H1 (cell line): ENCODE data around the gene DGKZ. TPM values are rescaled to one million over a fixed set of nuclear protein-coding genes. Genes with fewer than 3 reads are reported as not detected.
A peak's percentile ranks its signal among the peaks of the same experiment; 100 is the strongest.

ENCODE experiments used
- CTCF ChIA-PET: fragments of 300-600 bp; sonication (Branson Sonifier 250); formaldehyde crosslinking; loops from one replicate; lab custom pipeline; 2021; ENCODE audit not compliant: partially characterized antibody; lab: Charles Lee
- POLR2A ChIA-PET: fragments of 300-600 bp; sonication (Branson Sonifier 250); formaldehyde crosslinking; loops from one replicate; lab custom pipeline; 2021; ENCODE audit warnings: inconsistent platforms; ENCODE audit not compliant: partially characterized antibody; lab: Charles Lee
- DNase-seq, 2 experiments: peaks; one replicate each; pipeline versions ENCODE4 v3.0.0 to v3.0.0-alpha.2; 2010 to 2022; ENCODE audit warnings: low spot score in 2 of 2, low read depth in 1 of 2, mixed read lengths in 1 of 2
- FAIRE-seq: peaks from 2 replicates; lab custom pipeline; 2011; peaks lifted over from hg19 to GRCh38; lab: Jason Lieb, UNC
- H2AFZ ChIP-seq: 2 replicates; pipeline ENCODE4 v1.8.1; 2012; ENCODE audit warnings: low read length, inconsistent platforms
- H2AK5ac ChIP-seq: 2 replicates; pipeline ENCODE4 v1.6.1; 2013; ENCODE audit warnings: low read depth, low read length
- H2BK120ac ChIP-seq: replicated peaks from 2 replicates; pipeline ENCODE3; 2013; ENCODE audit warnings: low read depth, low read length, inconsistent platforms
- H2BK12ac ChIP-seq: 2 replicates; pipeline ENCODE4 v1.6.1; 2013; ENCODE audit warnings: low read depth, low read length
- H2BK15ac ChIP-seq: 2 replicates; pipeline ENCODE4 v1.6.1; 2013; ENCODE audit warnings: low read length
- H2BK20ac ChIP-seq: 2 replicates; pipeline ENCODE4 v1.6.1; 2013; ENCODE audit warnings: low read length
- H2BK5ac ChIP-seq: 2 replicates; pipeline ENCODE4 v1.6.1; 2013; ENCODE audit warnings: low read depth, low read length
- H3K14ac ChIP-seq: 2 replicates; pipeline ENCODE4 v1.6.1; 2013; ENCODE audit warnings: inconsistent platforms; ENCODE audit not compliant: insufficient read length
- H3K18ac ChIP-seq: 2 replicates; pipeline ENCODE4 v1.6.1; 2013; ENCODE audit warnings: low read length; ENCODE audit errors: extremely low read depth
- H3K23ac ChIP-seq: 2 replicates; pipeline ENCODE4 v1.6.1; 2013; ENCODE audit warnings: inconsistent platforms; ENCODE audit not compliant: insufficient read length
- H3K23me2 ChIP-seq: 2 replicates; pipeline ENCODE4 v1.6.1; 2013; ENCODE audit warnings: low read depth, low read length
- H3K27ac ChIP-seq: 2 replicates; pipeline ENCODE4 v1.6.1; 2011; ENCODE audit warnings: low read depth, low read length, inconsistent platforms
- H3K27me3 ChIP-seq, 4 experiments: replicated peaks in 1 of 4; 1 replicate in 1 of 4; 2 replicates in 3 of 4; pipeline versions ENCODE4 v1.6.1 to v1.8.1; 2011 to 2013; ENCODE audit warnings: low read length in 3 of 4, mild to moderate bottlenecking in 3 of 4, inconsistent platforms in 2 of 4, mixed read lengths in 2 of 4, moderate library complexity in 1 of 4; ENCODE audit not compliant: control insufficient read depth in 3 of 4, insufficient read depth in 3 of 4; ENCODE audit errors: extremely low read depth in 1 of 4
- H3K36me3 ChIP-seq, 4 experiments: 2 replicates each; pipeline versions ENCODE4 v1.6.1 to v1.8.1; 2011 to 2013; ENCODE audit warnings: mild to moderate bottlenecking in 4 of 4, low read length in 3 of 4, moderate library complexity in 2 of 4, control low read depth in 1 of 4, inconsistent platforms in 1 of 4; ENCODE audit not compliant: insufficient read depth in 4 of 4, control insufficient read depth in 2 of 4
- H3K4ac ChIP-seq: replicated peaks from 2 replicates; pipeline ENCODE3; 2013; ENCODE audit warnings: low read length, low read depth, mixed read lengths, inconsistent platforms; ENCODE audit not compliant: insufficient read length
- H3K4me1 ChIP-seq, 4 experiments: replicated peaks in 1 of 4; 1 replicate in 1 of 4; 2 replicates in 3 of 4; pipeline versions ENCODE4 v1.6.1 to v1.8.1; 2011 to 2013; ENCODE audit warnings: low read length in 3 of 4, inconsistent platforms in 2 of 4, mixed read lengths in 1 of 4; ENCODE audit not compliant: insufficient read depth in 4 of 4, control insufficient read depth in 3 of 4
- H3K4me2 ChIP-seq, 2 experiments: 2 replicates each; pipeline versions ENCODE4 v1.6.1 to v1.8.1; 2011 to 2013; ENCODE audit warnings: low read depth in 2 of 2, low read length in 2 of 2, control low read depth in 1 of 2, inconsistent platforms in 1 of 2, mild to moderate bottlenecking in 1 of 2; ENCODE audit not compliant: insufficient read depth in 1 of 2
- H3K4me3 ChIP-seq, 4 experiments: fragments of 200-600, 300-600 bp in 1 of 4; sonication (generic), shearing (Covaris generic), sonication (Bioruptor Twin) in 1 of 4; 2 replicates each; pipeline versions ENCODE4 v1.5.1 to v1.8.1; 2011 to 2016; ENCODE audit warnings: low read length in 4 of 4, low read depth in 3 of 4, control low read depth in 2 of 4, inconsistent platforms in 2 of 4, mild to moderate bottlenecking in 2 of 4, mixed read lengths in 1 of 4, moderate library complexity in 1 of 4; ENCODE audit not compliant: insufficient read depth in 2 of 4; ENCODE audit errors: extremely low read depth in 1 of 4
- H3K56ac ChIP-seq: replicated peaks from 2 replicates; pipeline ENCODE3; 2013; ENCODE audit warnings: low read depth, mild to moderate bottlenecking, mixed read lengths, low read length, inconsistent platforms; ENCODE audit not compliant: insufficient read length
- H3K79me1 ChIP-seq: 2 replicates; pipeline ENCODE4 v1.6.1; 2013; ENCODE audit warnings: low read depth, low read length, control low read depth
- H3K79me2 ChIP-seq, 2 experiments: 2 replicates each; pipeline versions ENCODE4 v1.6.1 to v1.8.1; 2012 to 2013; ENCODE audit warnings: low read length in 2 of 2, mild to moderate bottlenecking in 2 of 2, inconsistent platforms in 1 of 2; ENCODE audit not compliant: insufficient read depth in 2 of 2, control insufficient read depth in 1 of 2
- H3K9ac ChIP-seq, 4 experiments: replicated peaks in 1 of 4; 1 replicate in 1 of 4; 2 replicates in 3 of 4; pipeline versions ENCODE4 v1.6.1 to v1.8.1; 2011 to 2013; ENCODE audit warnings: low read depth in 3 of 4, low read length in 3 of 4, control low read depth in 2 of 4, mild to moderate bottlenecking in 2 of 4, moderate library complexity in 2 of 4, inconsistent platforms in 1 of 4; ENCODE audit errors: extremely low read depth in 1 of 4
- H3K9me3 ChIP-seq, 2 experiments: 2 replicates each; pipeline versions ENCODE4 v1.6.1 to v1.8.1; 2012 to 2013; ENCODE audit warnings: mild to moderate bottlenecking in 2 of 2, moderate library complexity in 2 of 2, control low read depth in 1 of 2, inconsistent platforms in 1 of 2, low read depth in 1 of 2, low read length in 1 of 2, mixed read lengths in 1 of 2; ENCODE audit not compliant: insufficient read depth in 2 of 2
- H4K20me1 ChIP-seq, 2 experiments: replicated peaks in 1 of 2; 2 replicates each; pipeline versions ENCODE3 to v1.8.1; 2011 to 2013; ENCODE audit warnings: inconsistent platforms in 2 of 2, low read length in 2 of 2, mild to moderate bottlenecking in 1 of 2; ENCODE audit not compliant: insufficient read depth in 2 of 2, control insufficient read depth in 1 of 2
- H4K5ac ChIP-seq: 2 replicates; pipeline ENCODE4 v1.6.1; 2013; ENCODE audit warnings: low read length, low read depth, mixed read lengths, inconsistent platforms; ENCODE audit not compliant: insufficient read length
- H4K8ac ChIP-seq: 2 replicates; pipeline ENCODE4 v1.8.0; 2013; ENCODE audit warnings: mild to moderate bottlenecking, moderate library complexity, low read length, inconsistent platforms; ENCODE audit not compliant: insufficient read depth; ENCODE audit errors: extremely low read depth
- H4K91ac ChIP-seq: replicated peaks from 2 replicates; pipeline ENCODE3; 2013; ENCODE audit warnings: low read length, mixed read lengths, inconsistent platforms; ENCODE audit not compliant: insufficient read length
- EP300 ChIP-seq, 2 experiments: IDR thresholded peaks; 1 replicate in 1 of 2; 2 replicates in 1 of 2; pipeline ENCODE4 v1.6.1; 2011 to 2012; ENCODE audit warnings: low read depth in 2 of 2, low read length in 2 of 2, mild to moderate bottlenecking in 2 of 2, borderline replicate concordance in 1 of 2, inconsistent platforms in 1 of 2, moderate library complexity in 1 of 2
- GTF2F1 ChIP-seq: IDR thresholded peaks from 2 replicates; pipeline ENCODE4 v1.6.1; 2012; ENCODE audit warnings: low read depth, low read length, improper control_type of control experiment, borderline replicate concordance
- HDAC2 ChIP-seq, 2 experiments: fragments of 300-600 bp in 1 of 2; sonication (generic) in 1 of 2; IDR thresholded peaks; 2 replicates each; pipeline ENCODE4 v1.6.1; 2011 to 2012; ENCODE audit warnings: low read depth in 2 of 2, low read length in 2 of 2, mild to moderate bottlenecking in 2 of 2, moderate library complexity in 2 of 2, borderline replicate concordance in 1 of 2, inconsistent platforms in 1 of 2
- RNF2 ChIP-seq: fragments of 200-900, 300-1000 bp; sonication (generic); IDR thresholded peaks from 2 replicates; pipeline ENCODE4 v1.7.1; 2016; ENCODE audit warnings: borderline replicate concordance, low read depth, mild to moderate bottlenecking, antibody characterized with exemption, low read length; ENCODE audit not compliant: poor library complexity, severe bottlenecking; ENCODE audit errors: missing control alignments
- TAF7 ChIP-seq: optimal IDR thresholded peaks from 2 replicates; pipeline ENCODE3; 2011; ENCODE audit warnings: low read depth, mild to moderate bottlenecking, inconsistent platforms, low read length, moderate library complexity, borderline replicate concordance
- WGBS, 2 experiments: shearing (Covaris generic) in 1 of 2; methylation state at CpG; one replicate each; pipeline versions ENCODE4 v1.1.6 to v1.1.7; 2013 to 2015; ENCODE audit warnings: low lambda C conversion rate in 2 of 2, mixed read lengths in 2 of 2, inconsistent platforms in 1 of 2, low coverage in 1 of 2, missing lambda C conversion rate in 1 of 2; ENCODE audit not compliant: insufficient replicate concordance in 2 of 2, insufficient coverage in 1 of 2, insufficient read length in 1 of 2; ENCODE audit errors: extremely low coverage in 1 of 2, missing lambda C conversion rate in 1 of 2; 5-methylcytosine and 5-hydroxymethylcytosine counted together
- polyA plus RNA-seq, 7 experiments: library from polyadenylated mRNA; depleted of rRNA in 3 of 7; stranded (reverse) in 5 of 7; unstranded in 2 of 7; fragments of >200 nt in 5 of 7; fragments of 200-250 nt in 2 of 7; gene quantifications; 1 replicate in 5 of 7; 2 replicates in 1 of 7; 4 replicates in 1 of 7; pipeline versions ENCODE4 v1.2.1 to v1.2.3, GENCODE V29; 2011 to 2013; ENCODE audit warnings: missing spikeins in 2 of 7, mixed read lengths in 2 of 7
- total RNA-seq: library from RNA; stranded (reverse); fragmentation: NEBNext Ultra II Directional; extraction: Animal tissue kit (Norgen Biotek cat#: 25700); gene quantifications from 2 replicates; pipeline ENCODE4 v1.2.1, GENCODE V29; 2021
- TF ChIP-seq, protein P1 (sequence below), 3 experiments: IDR thresholded peaks; 1 replicate in 2 of 3; 2 replicates in 1 of 3; pipeline versions ENCODE4 v1.5.1 to v1.6.1; 2011; ENCODE audit warnings: low read length in 3 of 3, mild to moderate bottlenecking in 3 of 3, inconsistent platforms in 2 of 3, low read depth in 1 of 3, moderate library complexity in 1 of 3; ENCODE audit not compliant: insufficient read depth in 1 of 3; ENCODE audit errors: control extremely low read depth in 1 of 3

DGKZ gene
- total and polyA plus RNA-seq, 2 of the 8 experiments (the other 6 are each of a cell fraction or from before 2014, with no cell fraction given): 84.4 to 184 TPM

DNA sequence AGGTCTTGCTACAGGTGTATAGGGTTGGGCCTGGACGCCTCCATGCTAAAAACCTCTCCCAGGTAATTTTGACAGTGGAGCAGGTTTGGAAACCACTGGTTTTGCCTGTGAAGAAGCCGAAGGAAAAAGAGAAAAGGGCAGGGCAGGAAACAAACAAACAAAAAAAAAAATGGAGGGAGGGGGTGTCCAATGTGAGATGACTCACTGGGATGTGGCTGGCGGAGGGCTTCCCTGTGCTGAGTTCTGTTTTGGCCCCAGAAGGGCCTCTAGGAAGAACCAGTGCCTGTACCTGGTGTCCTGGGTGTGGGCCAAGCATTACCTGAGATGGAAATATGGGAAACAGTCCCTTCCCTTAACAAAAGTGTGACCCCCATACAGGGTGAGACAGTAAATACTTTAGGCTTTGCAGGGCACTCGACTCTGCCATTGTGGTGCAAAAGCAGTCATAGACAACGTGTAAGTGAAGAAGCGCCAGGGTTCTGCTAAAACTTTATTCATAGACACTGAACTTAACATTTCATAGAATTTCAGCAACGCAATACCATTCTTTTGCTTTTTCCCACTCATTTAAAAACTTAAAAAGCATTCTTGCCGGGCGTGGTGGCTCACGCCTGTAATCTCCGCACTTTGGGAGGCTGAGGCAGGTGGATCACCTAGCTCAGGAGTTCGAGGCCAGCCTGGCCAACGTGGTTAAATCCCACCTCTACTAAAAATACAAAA is 9.5 kb upstream of the DGKZ start:
- Histone ChIP-seq H4K91ac (peak overlapping the region; percentile 18), H3K27ac (no peak overlapping the region; the same call in 1 of the 2 replicates), H2BK120ac (peak overlapping the region; percentile 16)
- TF ChIP-seq TAF7: no peak
- no peak for TF ChIP-seq GTF2F1
- TF ChIP-seq HDAC2 (IDR thresholded peaks at IDR 0.05; ENCODE audit: borderline replicate concordance in 1 of 2, low read depth in 2 of 2, low read length in 2 of 2): no peak
- TF ChIP-seq, protein P1, sequence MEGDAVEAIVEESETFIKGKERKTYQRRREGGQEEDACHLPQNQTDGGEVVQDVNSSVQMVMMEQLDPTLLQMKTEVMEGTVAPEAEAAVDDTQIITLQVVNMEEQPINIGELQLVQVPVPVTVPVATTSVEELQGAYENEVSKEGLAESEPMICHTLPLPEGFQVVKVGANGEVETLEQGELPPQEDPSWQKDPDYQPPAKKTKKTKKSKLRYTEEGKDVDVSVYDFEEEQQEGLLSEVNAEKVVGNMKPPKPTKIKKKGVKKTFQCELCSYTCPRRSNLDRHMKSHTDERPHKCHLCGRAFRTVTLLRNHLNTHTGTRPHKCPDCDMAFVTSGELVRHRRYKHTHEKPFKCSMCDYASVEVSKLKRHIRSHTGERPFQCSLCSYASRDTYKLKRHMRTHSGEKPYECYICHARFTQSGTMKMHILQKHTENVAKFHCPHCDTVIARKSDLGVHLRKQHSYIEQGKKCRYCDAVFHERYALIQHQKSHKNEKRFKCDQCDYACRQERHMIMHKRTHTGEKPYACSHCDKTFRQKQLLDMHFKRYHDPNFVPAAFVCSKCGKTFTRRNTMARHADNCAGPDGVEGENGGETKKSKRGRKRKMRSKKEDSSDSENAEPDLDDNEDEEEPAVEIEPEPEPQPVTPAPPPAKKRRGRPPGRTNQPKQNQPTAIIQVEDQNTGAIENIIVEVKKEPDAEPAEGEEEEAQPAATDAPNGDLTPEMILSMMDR (IDR thresholded peaks at IDR 0.05; ENCODE audit: control extremely low read depth in 1 of 3, insufficient read depth in 1 of 3, low read depth in 1 of 3, low read length in 3 of 3): no peak
- TF ChIP-seq EP300 (IDR thresholded peaks at IDR 0.05; ENCODE audit: borderline replicate concordance in 1 of 2, low read depth in 2 of 2, low read length in 2 of 2): no peak
- no peak for TF ChIP-seq RNF2

More for the DNA sequence above, 9.5 kb upstream of the DGKZ start:
- Histone ChIP-seq H3K23me2 (peaks cover 4% of the 10 kb centered on the region; the same call in 1 of the 2 replicates), H3K4me3 (peak overlapping the region in 1 of 4 experiments; percentile 46; a peak in 1 of 8 replicates), H2BK15ac (0 out of 2 replicates have a peak overlapping the region, but pooled peaks have one; percentile 53), H2BK12ac (peak overlapping the region; percentile 84), H3K4me2 (peak overlapping the region; percentile 4 to 68; a peak in 2 of 4 replicates), H3K79me2 (no peaks in the 10 kb centered on the region), H3K9ac (no peak overlapping the region), H3K9me3 (no peaks in the 10 kb centered on the region), H3K36me3 (no peaks in the 10 kb centered on the region), H3K18ac (peak overlapping the region; percentile 57; the same call in 1 of the 2 replicates), H2BK20ac (peak overlapping the region; percentile 83), H3K4ac (no peak overlapping the region), H3K14ac (no peak overlapping the region), H2BK5ac (peak overlapping the region; percentile 92; the same call in 1 of the 2 replicates), H4K5ac (no peak overlapping the region), H4K8ac (no peak overlapping the region), H3K79me1 (0 out of 2 replicates have a peak, but pooled peaks cover 3% of the 10 kb centered on the region), H3K27me3 (peaks cover 2 to 19% (median 18%) of the 10 kb centered on the region in 4 experiments), H2AFZ (no peak overlapping the region), H3K4me1 (peaks cover 34 to 62% (median 56%) of the 10 kb centered on the region in 4 experiments), H4K20me1 (no peaks in the 10 kb centered on the region), H3K56ac (no peak overlapping the region), H3K23ac (no peak overlapping the region), H2AK5ac (peak overlapping the region; percentile 58; the same call in 1 of the 2 replicates)
- DNase-seq (no peak), FAIRE-seq (no peak)
- CTCF ChIA-PET: interaction anchor here (0.9 to 44.5 kb wide), 5 partner anchors 5 to 94 kb away, joined by 3 to 1004 read pairs (median 6); partner anchors contain the start of genes DGKZ and MDK
- WGBS, 2 experiments: 80% methylated on average over 13 of the region's 13 CpGs; no CpG with 5 or more reads in 1 of the 2 experiments
- POLR2A ChIA-PET: interaction anchor here (1.0 to 3.4 kb wide), 5 partner anchors 11 to 95 kb away, joined by 3 to 21 read pairs (median 4); partner anchors contain the start of gene DGKZ
